HEK293 (cell line): ENCODE results near the gene RGMA.

ENCODE experiments used
- ATF2 ChIP-seq: fragments of 450-650 bp; formaldehyde crosslinking; IDR thresholded peaks from 2 replicates; pipeline ENCODE4 v1.5.1; 2016; ENCODE audit warnings: missing biosample characterization, missing genetic modification characterization, low read depth
- FEZF1 ChIP-seq: fragments of 450-650 bp; formaldehyde crosslinking; IDR thresholded peaks from 2 replicates; pipeline ENCODE4 v1.5.1; 2016; ENCODE audit warnings: missing biosample characterization, missing genetic modification characterization
- GLIS1 ChIP-seq: fragments of 450-650 bp; formaldehyde crosslinking; IDR thresholded peaks from 2 replicates; pipeline ENCODE4 v1.5.1; 2016; ENCODE audit warnings: missing biosample characterization, missing genetic modification characterization
- IKZF3 ChIP-seq: fragments of 450-650 bp; IDR thresholded peaks from 2 replicates; pipeline ENCODE4 v1.5.0; 2018; ENCODE audit warnings: missing biosample characterization, mild to moderate bottlenecking, missing genetic modification characterization, moderate library complexity
- KLF17 ChIP-seq: fragments of 450-650 bp; formaldehyde crosslinking; IDR thresholded peaks from 2 replicates; pipeline ENCODE4 v1.5.1; 2016; ENCODE audit warnings: missing biosample characterization, missing genetic modification characterization
- OSR2 ChIP-seq: fragments of 450-650 bp; formaldehyde crosslinking; IDR thresholded peaks from 2 replicates; pipeline ENCODE4 v1.5.1; 2016; ENCODE audit warnings: missing biosample characterization, missing genetic modification characterization
- PRDM4 ChIP-seq: fragments of 450-650 bp; formaldehyde crosslinking; IDR thresholded peaks from 2 replicates; pipeline ENCODE4 v1.5.1; 2017; ENCODE audit warnings: missing biosample characterization, missing genetic modification characterization
- SCRT1 ChIP-seq: fragments of 450-650 bp; formaldehyde crosslinking; IDR thresholded peaks from 2 replicates; pipeline ENCODE4 v1.5.1; 2016; ENCODE audit warnings: missing biosample characterization, missing genetic modification characterization, borderline replicate concordance
- SCRT2 ChIP-seq: fragments of 450-650 bp; formaldehyde crosslinking; IDR thresholded peaks from 2 replicates; pipeline ENCODE4 v1.5.1; 2016; ENCODE audit warnings: missing biosample characterization, missing genetic modification characterization
- SP7 ChIP-seq: fragments of 450-650 bp; formaldehyde crosslinking; IDR thresholded peaks from 2 replicates; pipeline ENCODE4 v1.5.1; 2016; ENCODE audit warnings: missing biosample characterization, missing genetic modification characterization
- TSHZ1 ChIP-seq: fragments of 450-650 bp; formaldehyde crosslinking; IDR thresholded peaks from 2 replicates; pipeline ENCODE4 v1.5.1; 2016; ENCODE audit warnings: missing biosample characterization, missing genetic modification characterization, borderline replicate concordance
- ZBTB1 ChIP-seq: fragments of 450-650 bp; formaldehyde crosslinking; IDR thresholded peaks from 2 replicates; pipeline ENCODE4 v1.5.1; 2016; ENCODE audit warnings: missing biosample characterization, missing genetic modification characterization
- ZBTB8A ChIP-seq: fragments of 450-650 bp; formaldehyde crosslinking; IDR thresholded peaks from 2 replicates; pipeline ENCODE4 v1.5.1; 2016; ENCODE audit warnings: missing biosample characterization, missing genetic modification characterization
- ZEB2 ChIP-seq: fragments of 450-650 bp; formaldehyde crosslinking; IDR thresholded peaks from 2 replicates; pipeline ENCODE4 v1.5.1; 2016; ENCODE audit warnings: missing biosample characterization, missing genetic modification characterization
- ZNF18 ChIP-seq: fragments of 450-650 bp; formaldehyde crosslinking; IDR thresholded peaks from 2 replicates; pipeline ENCODE4 v1.5.1; 2016; ENCODE audit warnings: missing biosample characterization, missing genetic modification characterization
- ZNF2 ChIP-seq: fragments of 450-650 bp; formaldehyde crosslinking; IDR thresholded peaks from 2 replicates; pipeline ENCODE4 v1.5.1; 2016; ENCODE audit warnings: missing biosample characterization, missing genetic modification characterization
- ZNF223 ChIP-seq: fragments of 450-650 bp; formaldehyde crosslinking; IDR thresholded peaks from 2 replicates; pipeline ENCODE4 v1.5.1; 2016; ENCODE audit warnings: missing biosample characterization, missing genetic modification characterization
- ZNF311 ChIP-seq: fragments of 450-650 bp; formaldehyde crosslinking; IDR thresholded peaks from 2 replicates; pipeline ENCODE4 v1.5.1; 2017; ENCODE audit warnings: missing biosample characterization, missing genetic modification characterization, borderline replicate concordance
- ZNF423 ChIP-seq: fragments of 450-650 bp; formaldehyde crosslinking; IDR thresholded peaks from 2 replicates; pipeline ENCODE4 v1.5.1; 2016; ENCODE audit warnings: missing biosample characterization, missing genetic modification characterization
- ZNF600 ChIP-seq: fragments of 450-650 bp; formaldehyde crosslinking; IDR thresholded peaks from 2 replicates; pipeline ENCODE4 v1.5.1; 2016; ENCODE audit warnings: missing biosample characterization, missing genetic modification characterization
- ZNF791 ChIP-seq: fragments of 450-650 bp; formaldehyde crosslinking; IDR thresholded peaks from 2 replicates; pipeline ENCODE4 v1.5.1; 2016; ENCODE audit warnings: missing biosample characterization, missing genetic modification characterization
- TF ChIP-seq, protein P1 (sequence below): fragments of 450-650 bp; formaldehyde crosslinking; IDR thresholded peaks from 2 replicates; pipeline ENCODE4 v1.5.1; 2016; ENCODE audit warnings: missing biosample characterization, missing genetic modification characterization
- TF ChIP-seq, protein P2 (sequence below): fragments of 450-650 bp; formaldehyde crosslinking; IDR thresholded peaks from 2 replicates; pipeline ENCODE4 v1.5.1; 2016; ENCODE audit warnings: missing biosample characterization, missing genetic modification characterization
- TF ChIP-seq, protein P3 (sequence below): fragments of 450-650 bp; IDR thresholded peaks from 2 replicates; pipeline ENCODE4 v1.5.1; 2018; ENCODE audit warnings: missing biosample characterization, mild to moderate bottlenecking, missing genetic modification characterization

Gene RGMA

GRCh38 chr15:93068581-93069199 is 20.3 kb downstream of the RGMA start (continued):
- TF ChIP-seq ZNF18 (0 out of 2 replicates have a peak, but pooled peaks have one; percentile 37), KLF17 (tag by site-specific recombination) (peak; percentile 61), ZNF2 (tag by site-specific recombination) (peak; percentile 39; the same call in 1 of the 2 replicates), FEZF1 (peak; percentile 79), SP7 (tag by site-specific recombination) (0 out of 2 replicates have a peak, but pooled peaks have one; percentile 29), GLIS1 (tag by site-specific recombination) (peak; percentile 94), SCRT1 (tag by site-specific recombination) (peak; percentile 95), ZNF311 (tag by site-specific recombination) (no peak), ZBTB8A (peak; percentile 64), ZNF423 (tag by site-specific recombination) (peak; percentile 86), ZNF223 (tag by site-specific recombination) (no peak), PRDM4 (tag by site-specific recombination) (peak; percentile 68), ZBTB1 (tag by site-specific recombination) (no peak), ZNF791 (tag by site-specific recombination) (no peak), IKZF3 (tag by site-specific recombination) (0 out of 2 replicates have a peak, but pooled peaks have one; percentile 7), SCRT2 (tag by site-specific recombination) (peak; percentile 94), OSR2 (tag by site-specific recombination) (peak; percentile 97), TSHZ1 (tag by site-specific recombination) (peak; percentile 81; the same call in 1 of the 2 replicates), ZEB2 (tag by site-specific recombination) (peak; percentile 49; the same call in 1 of the 2 replicates), ZNF600 (tag by site-specific recombination) (peak; percentile 81), ATF2 (tag by site-specific recombination) (peak; percentile 85)
- TF ChIP-seq, protein P1, sequence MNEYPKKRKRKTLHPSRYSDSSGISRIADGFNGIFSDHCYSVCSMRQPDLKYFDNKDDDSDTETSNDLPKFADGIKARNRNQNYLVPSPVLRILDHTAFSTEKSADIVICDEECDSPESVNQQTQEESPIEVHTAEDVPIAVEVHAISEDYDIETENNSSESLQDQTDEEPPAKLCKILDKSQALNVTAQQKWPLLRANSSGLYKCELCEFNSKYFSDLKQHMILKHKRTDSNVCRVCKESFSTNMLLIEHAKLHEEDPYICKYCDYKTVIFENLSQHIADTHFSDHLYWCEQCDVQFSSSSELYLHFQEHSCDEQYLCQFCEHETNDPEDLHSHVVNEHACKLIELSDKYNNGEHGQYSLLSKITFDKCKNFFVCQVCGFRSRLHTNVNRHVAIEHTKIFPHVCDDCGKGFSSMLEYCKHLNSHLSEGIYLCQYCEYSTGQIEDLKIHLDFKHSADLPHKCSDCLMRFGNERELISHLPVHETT (tag by site-specific recombination): peak; percentile 60; the same call in 1 of the 2 replicates
- TF ChIP-seq, protein P2, sequence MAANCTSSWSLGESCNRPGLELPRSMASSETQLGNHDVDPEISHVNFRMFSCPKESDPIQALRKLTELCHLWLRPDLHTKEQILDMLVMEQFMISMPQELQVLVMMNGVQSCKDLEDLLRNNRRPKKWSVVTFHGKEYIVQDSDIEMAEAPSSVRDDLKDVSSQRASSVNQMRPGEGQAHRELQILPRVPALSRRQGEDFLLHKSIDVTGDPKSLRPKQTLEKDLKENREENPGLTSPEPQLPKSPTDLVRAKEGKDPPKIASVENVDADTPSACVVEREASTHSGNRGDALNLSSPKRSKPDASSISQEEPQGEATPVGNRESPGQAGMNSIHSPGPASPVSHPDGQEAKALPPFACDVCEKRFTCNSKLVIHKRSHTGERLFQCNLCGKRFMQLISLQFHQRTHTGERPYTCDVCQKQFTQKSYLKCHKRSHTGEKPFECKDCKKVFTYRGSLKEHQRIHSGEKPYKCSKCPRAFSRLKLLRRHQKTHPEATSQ: 0 out of 2 replicates have a peak, but pooled peaks have one; percentile 26
- TF ChIP-seq, protein P3, sequence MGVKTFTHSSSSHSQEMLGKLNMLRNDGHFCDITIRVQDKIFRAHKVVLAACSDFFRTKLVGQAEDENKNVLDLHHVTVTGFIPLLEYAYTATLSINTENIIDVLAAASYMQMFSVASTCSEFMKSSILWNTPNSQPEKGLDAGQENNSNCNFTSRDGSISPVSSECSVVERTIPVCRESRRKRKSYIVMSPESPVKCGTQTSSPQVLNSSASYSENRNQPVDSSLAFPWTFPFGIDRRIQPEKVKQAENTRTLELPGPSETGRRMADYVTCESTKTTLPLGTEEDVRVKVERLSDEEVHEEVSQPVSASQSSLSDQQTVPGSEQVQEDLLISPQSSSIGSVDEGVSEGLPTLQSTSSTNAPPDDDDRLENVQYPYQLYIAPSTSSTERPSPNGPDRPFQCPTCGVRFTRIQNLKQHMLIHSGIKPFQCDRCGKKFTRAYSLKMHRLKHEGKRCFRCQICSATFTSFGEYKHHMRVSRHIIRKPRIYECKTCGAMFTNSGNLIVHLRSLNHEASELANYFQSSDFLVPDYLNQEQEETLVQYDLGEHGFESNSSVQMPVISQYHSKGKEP: peak; percentile 79
